SK-N-SH treated with all-trans-retinoic acid at 6 μM for 48 hours (cell line): ENCODE measurements around the gene SIAH2.

ENCODE experiments used
- ATAC-seq: fragments of 200-7000 bp; cut with Tn5 transposase; 3 replicates; pipeline ENCODE4 v1.9.1; 2020; ENCODE audit warnings: mild to moderate bottlenecking, moderate library complexity
- ARNTL ChIP-seq: fragments of 450-650 bp; formaldehyde crosslinking; IDR thresholded peaks from 2 replicates; pipeline ENCODE4 v1.5.0; 2020; ENCODE audit warnings: low read depth, mild to moderate bottlenecking, moderate library complexity, borderline replicate concordance
- BACH2 ChIP-seq: fragments of 250-450 bp; sonication (Bioruptor Pico); IDR thresholded peaks from 2 replicates; pipeline ENCODE4 v1.9.0; 2021; ENCODE audit warnings: mild to moderate bottlenecking, borderline replicate concordance
- CSDC2 ChIP-seq: fragments of 250-450 bp; sonication (Bioruptor Pico); IDR thresholded peaks from 2 replicates; pipeline ENCODE4 v1.5.0; 2020; ENCODE audit warnings: mild to moderate bottlenecking, moderate library complexity
- ESRRG ChIP-seq: fragments of 250-450 bp; sonication (Bioruptor Pico); IDR thresholded peaks from 2 replicates; pipeline ENCODE4 v1.6.1; 2021; ENCODE audit warnings: mild to moderate bottlenecking
- GLIS3 ChIP-seq: fragments of 250-450 bp; sonication (Bioruptor Pico); IDR thresholded peaks from 2 replicates; pipeline ENCODE4 v1.5.0; 2020; ENCODE audit warnings: mild to moderate bottlenecking, moderate library complexity
- ISL1 ChIP-seq: fragments of 250-450 bp; sonication (Bioruptor Pico); IDR thresholded peaks from 2 replicates; pipeline ENCODE4 v2.1.2; 2022; ENCODE audit warnings: mild to moderate bottlenecking, moderate library complexity
- PPARA ChIP-seq: fragments of 250-450 bp; sonication (Bioruptor Pico); IDR thresholded peaks from 2 replicates; pipeline ENCODE4 v1.5.0; 2020; ENCODE audit warnings: mild to moderate bottlenecking, borderline replicate concordance
- SNAI2 ChIP-seq: fragments of 250-450 bp; sonication (Bioruptor Pico); IDR thresholded peaks from 2 replicates; pipeline ENCODE4 v1.5.0; 2020; ENCODE audit warnings: mild to moderate bottlenecking, moderate library complexity
- TCF4 ChIP-seq: fragments of 250-450 bp; sonication (Bioruptor Pico); IDR thresholded peaks from 2 replicates; pipeline ENCODE4 v1.8.0; 2021; ENCODE audit warnings: mild to moderate bottlenecking, moderate library complexity, borderline replicate concordance
- TOX ChIP-seq: fragments of 250-450 bp; sonication (Bioruptor Pico); IDR thresholded peaks from 2 replicates; pipeline ENCODE4 v1.8.0; 2021; ENCODE audit warnings: mild to moderate bottlenecking, moderate library complexity, borderline replicate concordance
- ZC3H10 ChIP-seq: fragments of 250-450 bp; sonication (Bioruptor Pico); IDR thresholded peaks from 2 replicates; pipeline ENCODE4 v1.5.1; 2021; ENCODE audit warnings: mild to moderate bottlenecking, moderate library complexity
- ZFP3 ChIP-seq: fragments of 250-450 bp; sonication (Bioruptor Pico); IDR thresholded peaks from 2 replicates; pipeline ENCODE4 v1.5.0; 2020; ENCODE audit warnings: mild to moderate bottlenecking, moderate library complexity
- ZFP30 ChIP-seq: fragments of 450-650 bp; formaldehyde crosslinking; IDR thresholded peaks from 2 replicates; pipeline ENCODE4 v1.5.0; 2022; ENCODE audit warnings: mild to moderate bottlenecking, moderate library complexity
- ZNF70 ChIP-seq: fragments of 450-650 bp; formaldehyde crosslinking; IDR thresholded peaks from 2 replicates; pipeline ENCODE4 v1.5.0; 2020; ENCODE audit warnings: mild to moderate bottlenecking, moderate library complexity
- ZNF8 ChIP-seq: fragments of 450-650 bp; formaldehyde crosslinking; IDR thresholded peaks from 2 replicates; pipeline ENCODE4 v1.5.0; 2020; ENCODE audit warnings: mild to moderate bottlenecking, moderate library complexity
- TF ChIP-seq, protein P1 (sequence below): fragments of 250-450 bp; sonication (Bioruptor Pico); IDR thresholded peaks from 2 replicates; pipeline ENCODE4 v1.8.0; 2020; ENCODE audit warnings: mild to moderate bottlenecking, moderate library complexity, borderline replicate concordance
- TF ChIP-seq, protein P2 (sequence below): fragments of 250-450 bp; sonication (Bioruptor Pico); IDR thresholded peaks from 2 replicates; pipeline ENCODE4 v1.8.0; 2021; ENCODE audit warnings: low read depth, mild to moderate bottlenecking, moderate library complexity, borderline replicate concordance
- TF ChIP-seq, protein P3 (sequence below): fragments of 250-450 bp; sonication (Bioruptor Pico); IDR thresholded peaks from 2 replicates; pipeline ENCODE4 v1.5.1; 2020; ENCODE audit warnings: low read depth, mild to moderate bottlenecking, moderate library complexity
- TF ChIP-seq, protein P4 (sequence below): fragments of 250-450 bp; sonication (Bioruptor Pico); IDR thresholded peaks from 2 replicates; pipeline ENCODE4 v1.5.1; 2021; ENCODE audit warnings: mild to moderate bottlenecking, moderate library complexity
- TF ChIP-seq, protein P5 (sequence below): fragments of 250-450 bp; sonication (Bioruptor Pico); IDR thresholded peaks from 2 replicates; pipeline ENCODE4 v1.5.0; 2020; ENCODE audit warnings: mild to moderate bottlenecking, moderate library complexity

Gene SIAH2

DNA sequence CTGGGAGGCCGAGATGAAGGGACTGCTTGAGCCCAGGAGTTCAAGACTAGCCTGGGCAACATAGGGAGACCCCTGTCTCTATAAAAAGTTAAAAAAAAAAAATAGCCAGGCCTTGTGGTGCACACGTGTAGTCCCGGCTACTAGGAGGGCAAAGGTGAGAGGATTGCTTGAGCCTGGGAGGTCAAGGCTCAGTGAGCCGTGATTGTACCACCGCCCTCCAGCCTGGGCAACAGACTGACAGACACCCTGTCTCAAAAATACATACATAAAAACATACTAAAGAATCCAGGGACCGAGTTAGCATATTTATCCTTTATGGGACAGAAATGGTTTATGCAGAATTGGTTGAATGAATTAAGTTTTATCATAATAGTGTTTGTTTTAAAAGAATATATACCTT lies 13.7 kb downstream of the SIAH2 start (continued):
- TF ChIP-seq TCF4 (CRISPR knock-in tag) (no peak), ZFP30 (CRISPR knock-in tag) (no peak)

DNA sequence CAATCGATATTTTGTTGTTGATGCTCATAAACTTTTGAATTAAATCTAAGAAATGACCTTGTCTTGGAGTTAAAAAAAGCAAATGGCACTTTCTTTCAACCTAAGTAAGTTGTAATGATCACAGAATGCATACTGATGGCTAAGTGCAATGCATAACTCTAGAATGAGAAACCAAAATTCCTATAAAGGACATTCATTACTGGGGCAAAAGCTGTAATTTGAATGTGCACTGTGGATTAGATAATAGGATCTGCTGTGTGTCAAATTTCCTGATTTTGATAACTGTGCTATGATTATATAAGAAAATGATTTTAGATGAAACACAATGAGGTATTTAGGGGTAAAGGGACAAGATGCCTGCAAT lies 14.3 kb downstream of the SIAH2 start:
- TF ChIP-seq ISL1 (CRISPR knock-in tag) = peak; percentile 52
- TF ChIP-seq ARNTL (CRISPR knock-in tag) = no peak
- no peak for TF ChIP-seq ZNF8 (CRISPR knock-in tag)
- ATAC-seq = peak; percentile 76

DNA sequence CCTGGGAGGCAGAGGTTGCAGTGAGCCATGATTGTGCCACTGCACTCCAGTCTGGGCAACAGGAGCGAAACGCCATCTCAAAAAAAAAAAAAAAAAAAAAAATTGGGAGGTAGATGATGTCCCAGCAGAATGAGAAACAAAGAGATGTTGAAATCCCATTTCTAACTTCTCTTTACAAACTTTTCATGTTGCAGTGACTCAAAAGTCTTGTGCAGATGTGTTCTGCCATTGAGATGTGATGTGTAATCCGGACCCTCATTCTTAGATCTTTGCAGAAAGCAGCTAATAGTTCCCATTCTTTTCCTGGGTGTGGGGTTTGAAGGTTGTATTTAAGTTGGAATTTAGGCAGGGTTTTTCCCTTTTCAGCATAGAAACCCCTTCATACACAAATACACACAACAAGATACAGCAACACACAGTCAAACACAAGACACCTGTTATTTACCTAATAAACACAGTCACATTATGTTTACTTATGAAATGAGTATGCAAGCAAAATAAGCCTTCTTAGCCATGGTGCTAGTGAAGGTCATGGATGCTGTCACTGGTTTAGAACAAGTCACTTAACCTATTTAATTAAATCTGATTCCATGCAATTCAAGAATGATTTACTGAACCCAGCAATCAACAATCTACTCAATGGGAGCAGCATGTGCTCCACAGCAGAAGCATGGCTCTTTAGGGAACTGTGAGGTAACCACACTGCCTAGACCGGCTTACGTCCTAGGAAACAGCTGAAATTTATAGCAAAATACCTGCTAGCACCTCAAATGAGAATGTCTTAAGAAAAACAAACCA lies 14.9 kb downstream of the SIAH2 start:
- ATAC-seq = peak; percentile 46; the same call in 1 of the 3 replicates

DNA sequence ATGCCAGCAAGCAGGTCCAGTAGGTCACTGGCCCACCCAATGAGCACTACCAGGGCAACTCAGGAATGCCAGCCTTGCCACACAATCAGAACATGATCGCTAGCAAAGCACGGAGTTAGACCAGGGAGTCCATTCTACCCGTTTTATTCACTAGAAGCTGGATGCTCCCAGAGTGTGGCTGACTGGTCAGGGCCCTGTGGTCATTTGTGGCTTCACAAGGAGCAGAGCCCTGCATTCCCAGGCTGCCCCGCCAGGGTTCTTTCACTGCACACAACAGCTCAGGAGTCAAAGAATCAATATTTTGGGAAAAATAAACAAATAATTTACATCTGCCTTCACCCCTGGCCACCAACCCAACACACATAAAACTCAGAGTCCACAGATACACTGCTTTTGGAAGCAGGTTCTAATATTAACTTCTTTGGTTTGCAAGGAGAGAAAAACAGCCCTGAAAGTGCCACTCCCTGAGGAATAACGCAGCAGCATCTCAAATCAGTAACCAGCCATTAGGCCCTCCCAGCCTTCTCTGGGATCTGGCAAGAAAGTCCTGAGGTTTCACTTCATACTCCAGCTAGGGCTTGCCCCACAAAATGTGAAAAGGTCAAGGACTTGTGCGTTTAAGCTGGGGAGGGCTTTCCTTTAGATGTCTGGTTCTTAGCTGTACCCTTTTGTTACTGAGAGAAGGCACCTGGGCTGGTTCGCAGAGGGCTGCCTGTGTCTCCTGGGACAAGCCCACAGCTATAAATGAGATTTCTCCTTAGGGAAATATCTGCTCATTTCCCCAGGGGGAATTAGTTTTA lies 16.0 kb downstream of the SIAH2 start:
- no peak for TF ChIP-seq ZFP30 (CRISPR knock-in tag)
- TF ChIP-seq, protein P1, sequence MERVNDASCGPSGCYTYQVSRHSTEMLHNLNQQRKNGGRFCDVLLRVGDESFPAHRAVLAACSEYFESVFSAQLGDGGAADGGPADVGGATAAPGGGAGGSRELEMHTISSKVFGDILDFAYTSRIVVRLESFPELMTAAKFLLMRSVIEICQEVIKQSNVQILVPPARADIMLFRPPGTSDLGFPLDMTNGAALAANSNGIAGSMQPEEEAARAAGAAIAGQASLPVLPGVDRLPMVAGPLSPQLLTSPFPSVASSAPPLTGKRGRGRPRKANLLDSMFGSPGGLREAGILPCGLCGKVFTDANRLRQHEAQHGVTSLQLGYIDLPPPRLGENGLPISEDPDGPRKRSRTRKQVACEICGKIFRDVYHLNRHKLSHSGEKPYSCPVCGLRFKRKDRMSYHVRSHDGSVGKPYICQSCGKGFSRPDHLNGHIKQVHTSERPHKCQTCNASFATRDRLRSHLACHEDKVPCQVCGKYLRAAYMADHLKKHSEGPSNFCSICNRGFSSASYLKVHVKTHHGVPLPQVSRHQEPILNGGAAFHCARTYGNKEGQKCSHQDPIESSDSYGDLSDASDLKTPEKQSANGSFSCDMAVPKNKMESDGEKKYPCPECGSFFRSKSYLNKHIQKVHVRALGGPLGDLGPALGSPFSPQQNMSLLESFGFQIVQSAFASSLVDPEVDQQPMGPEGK (CRISPR knock-in tag) = no peak
- no peak for TF ChIP-seq ZNF8 (CRISPR knock-in tag)
- no peak for TF ChIP-seq TOX (CRISPR knock-in tag)
- TF ChIP-seq, protein P2, sequence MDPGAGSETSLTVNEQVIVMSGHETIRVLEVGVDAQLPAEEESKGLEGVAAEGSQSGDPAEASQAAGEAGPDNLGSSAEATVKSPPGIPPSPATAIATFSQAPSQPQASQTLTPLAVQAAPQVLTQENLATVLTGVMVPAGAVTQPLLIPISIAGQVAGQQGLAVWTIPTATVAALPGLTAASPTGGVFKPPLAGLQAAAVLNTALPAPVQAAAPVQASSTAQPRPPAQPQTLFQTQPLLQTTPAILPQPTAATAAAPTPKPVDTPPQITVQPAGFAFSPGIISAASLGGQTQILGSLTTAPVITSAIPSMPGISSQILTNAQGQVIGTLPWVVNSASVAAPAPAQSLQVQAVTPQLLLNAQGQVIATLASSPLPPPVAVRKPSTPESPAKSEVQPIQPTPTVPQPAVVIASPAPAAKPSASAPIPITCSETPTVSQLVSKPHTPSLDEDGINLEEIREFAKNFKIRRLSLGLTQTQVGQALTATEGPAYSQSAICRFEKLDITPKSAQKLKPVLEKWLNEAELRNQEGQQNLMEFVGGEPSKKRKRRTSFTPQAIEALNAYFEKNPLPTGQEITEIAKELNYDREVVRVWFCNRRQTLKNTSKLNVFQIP (CRISPR knock-in tag) = no peak
- TF ChIP-seq ESRRG (CRISPR knock-in tag) = no peak
- TF ChIP-seq PPARA = no peak
- no peak for TF ChIP-seq SNAI2 (CRISPR knock-in tag)
- TF ChIP-seq, protein P3, sequence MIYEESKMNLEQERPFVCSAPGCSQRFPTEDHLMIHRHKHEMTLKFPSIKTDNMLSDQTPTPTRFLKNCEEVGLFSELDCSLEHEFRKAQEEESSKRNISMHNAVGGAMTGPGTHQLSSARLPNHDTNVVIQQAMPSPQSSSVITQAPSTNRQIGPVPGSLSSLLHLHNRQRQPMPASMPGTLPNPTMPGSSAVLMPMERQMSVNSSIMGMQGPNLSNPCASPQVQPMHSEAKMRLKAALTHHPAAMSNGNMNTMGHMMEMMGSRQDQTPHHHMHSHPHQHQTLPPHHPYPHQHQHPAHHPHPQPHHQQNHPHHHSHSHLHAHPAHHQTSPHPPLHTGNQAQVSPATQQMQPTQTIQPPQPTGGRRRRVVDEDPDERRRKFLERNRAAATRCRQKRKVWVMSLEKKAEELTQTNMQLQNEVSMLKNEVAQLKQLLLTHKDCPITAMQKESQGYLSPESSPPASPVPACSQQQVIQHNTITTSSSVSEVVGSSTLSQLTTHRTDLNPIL = no peak
- TF ChIP-seq ARNTL (CRISPR knock-in tag) = no peak
- TF ChIP-seq, protein P4, sequence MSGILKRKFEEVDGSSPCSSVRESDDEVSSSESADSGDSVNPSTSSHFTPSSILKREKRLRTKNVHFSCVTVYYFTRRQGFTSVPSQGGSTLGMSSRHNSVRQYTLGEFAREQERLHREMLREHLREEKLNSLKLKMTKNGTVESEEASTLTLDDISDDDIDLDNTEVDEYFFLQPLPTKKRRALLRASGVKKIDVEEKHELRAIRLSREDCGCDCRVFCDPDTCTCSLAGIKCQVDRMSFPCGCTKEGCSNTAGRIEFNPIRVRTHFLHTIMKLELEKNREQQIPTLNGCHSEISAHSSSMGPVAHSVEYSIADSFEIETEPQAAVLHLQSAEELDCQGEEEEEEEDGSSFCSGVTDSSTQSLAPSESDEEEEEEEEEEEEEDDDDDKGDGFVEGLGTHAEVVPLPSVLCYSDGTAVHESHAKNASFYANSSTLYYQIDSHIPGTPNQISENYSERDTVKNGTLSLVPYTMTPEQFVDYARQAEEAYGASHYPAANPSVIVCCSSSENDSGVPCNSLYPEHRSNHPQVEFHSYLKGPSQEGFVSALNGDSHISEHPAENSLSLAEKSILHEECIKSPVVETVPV (CRISPR knock-in tag) = no peak
- no peak for TF ChIP-seq ZFP3 (CRISPR knock-in tag)
- TF ChIP-seq BACH2 = no peak
- no peak for ATAC-seq

More for the DNA sequence above, 14.9 kb downstream of the SIAH2 start:
- TF ChIP-seq ZFP30 (CRISPR knock-in tag) = no peak
- TF ChIP-seq, protein P3 = no peak
- no peak for TF ChIP-seq CSDC2

DNA sequence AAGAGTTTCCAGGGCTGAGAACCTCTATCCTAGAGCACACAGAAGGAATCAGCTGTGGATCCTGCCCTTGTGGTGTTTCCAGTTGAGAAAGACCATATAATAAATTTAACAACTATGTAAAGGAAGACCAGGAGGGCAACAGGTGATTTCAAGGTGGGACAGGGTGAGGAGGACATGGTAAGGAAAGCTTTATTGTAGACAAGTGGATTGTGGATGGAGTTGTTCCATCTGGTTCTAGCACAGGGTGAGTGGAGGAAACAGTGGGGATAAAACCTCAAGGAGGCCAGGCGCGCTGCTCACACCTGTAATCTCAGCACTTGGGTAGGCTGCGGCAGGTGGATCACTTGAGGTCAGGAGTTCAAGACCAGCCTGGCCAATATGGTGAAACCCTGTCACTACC lies 17.1 kb downstream of the SIAH2 start:
- no peak for ATAC-seq
- TF ChIP-seq, protein P5, sequence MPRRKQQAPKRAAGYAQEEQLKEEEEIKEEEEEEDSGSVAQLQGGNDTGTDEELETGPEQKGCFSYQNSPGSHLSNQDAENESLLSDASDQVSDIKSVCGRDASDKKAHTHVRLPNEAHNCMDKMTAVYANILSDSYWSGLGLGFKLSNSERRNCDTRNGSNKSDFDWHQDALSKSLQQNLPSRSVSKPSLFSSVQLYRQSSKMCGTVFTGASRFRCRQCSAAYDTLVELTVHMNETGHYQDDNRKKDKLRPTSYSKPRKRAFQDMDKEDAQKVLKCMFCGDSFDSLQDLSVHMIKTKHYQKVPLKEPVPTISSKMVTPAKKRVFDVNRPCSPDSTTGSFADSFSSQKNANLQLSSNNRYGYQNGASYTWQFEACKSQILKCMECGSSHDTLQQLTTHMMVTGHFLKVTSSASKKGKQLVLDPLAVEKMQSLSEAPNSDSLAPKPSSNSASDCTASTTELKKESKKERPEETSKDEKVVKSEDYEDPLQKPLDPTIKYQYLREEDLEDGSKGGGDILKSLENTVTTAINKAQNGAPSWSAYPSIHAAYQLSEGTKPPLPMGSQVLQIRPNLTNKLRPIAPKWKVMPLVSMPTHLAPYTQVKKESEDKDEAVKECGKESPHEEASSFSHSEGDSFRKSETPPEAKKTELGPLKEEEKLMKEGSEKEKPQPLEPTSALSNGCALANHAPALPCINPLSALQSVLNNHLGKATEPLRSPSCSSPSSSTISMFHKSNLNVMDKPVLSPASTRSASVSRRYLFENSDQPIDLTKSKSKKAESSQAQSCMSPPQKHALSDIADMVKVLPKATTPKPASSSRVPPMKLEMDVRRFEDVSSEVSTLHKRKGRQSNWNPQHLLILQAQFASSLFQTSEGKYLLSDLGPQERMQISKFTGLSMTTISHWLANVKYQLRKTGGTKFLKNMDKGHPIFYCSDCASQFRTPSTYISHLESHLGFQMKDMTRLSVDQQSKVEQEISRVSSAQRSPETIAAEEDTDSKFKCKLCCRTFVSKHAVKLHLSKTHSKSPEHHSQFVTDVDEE = no peak
- TF ChIP-seq ZFP30 (CRISPR knock-in tag) (no peak), GLIS3 (no peak), ZNF70 (CRISPR knock-in tag) (no peak), TCF4 (CRISPR knock-in tag) (no peak), ZC3H10 (CRISPR knock-in tag) (no peak), TOX (CRISPR knock-in tag) (no peak)
- TF ChIP-seq, protein P4 (CRISPR knock-in tag) = no peak
